Endothelial cell of umbilical vein (primary cell): ENCODE data around the gene PCDHB10. TPM values are rescaled to one million over a fixed set of nuclear protein-coding genes. Genes with fewer than 3 reads are reported as not detected.

Experiments used
- BruUV-seq: library from RNA; stranded (reverse); fragments of 400-500 nt; replicated peaks from 2 replicates; lab custom pipeline; 2021; lab: Mats Ljungman, UMichigan
- CTCF ChIA-PET: fragments of 300-600, 350-600 bp; sonication (Branson Sonifier 250); formaldehyde crosslinking; loops from one replicate; lab custom pipeline; 2021; ENCODE audit warnings: antibody characterized with exemption, inconsistent platforms; lab: Charles Lee
- POLR2A ChIA-PET: fragments of 300-600, 350-600 bp; sonication (Branson Sonifier 250); formaldehyde crosslinking; loops from one replicate; lab custom pipeline; 2021; ENCODE audit warnings: antibody characterized with exemption, inconsistent platforms; lab: Charles Lee
- DNase-seq: peaks from one replicate; pipeline ENCODE4 v3.0.0-alpha.2; 2011; ENCODE audit warnings: low read depth, low spot score
- FAIRE-seq: peaks from 2 replicates; lab custom pipeline; 2011; peaks lifted over from hg19 to GRCh38; lab: Jason Lieb, UNC
- H2AFZ ChIP-seq: 2 replicates; pipeline ENCODE4 v1.6.0; 2012; ENCODE audit warnings: low read depth, low read length, control low read depth, inconsistent platforms
- H3K27ac ChIP-seq: 2 replicates; pipeline ENCODE4 v1.5.1; 2011; ENCODE audit warnings: low read depth, mild to moderate bottlenecking, control low read depth, low read length, moderate library complexity; ENCODE audit not compliant: insufficient read depth
- H3K27me3 ChIP-seq, 2 experiments: 2 replicates each; pipeline versions ENCODE4 v1.6.0 to v1.6.1; 2011; ENCODE audit warnings: low read length in 2 of 2, mixed read lengths in 1 of 2; ENCODE audit not compliant: control insufficient read depth in 2 of 2, insufficient read depth in 2 of 2
- H3K36me3 ChIP-seq, 2 experiments: 2 replicates in 1 of 2; 3 replicates in 1 of 2; pipeline ENCODE4 v1.5.1; 2011; ENCODE audit warnings: low read length in 2 of 2, mild to moderate bottlenecking in 1 of 2, moderate library complexity in 1 of 2; ENCODE audit not compliant: control insufficient read depth in 2 of 2, insufficient read depth in 2 of 2; ENCODE audit errors: extremely low read depth in 1 of 2
- H3K4me1 ChIP-seq: 3 replicates; pipeline ENCODE4 v1.5.1; 2011; ENCODE audit warnings: mild to moderate bottlenecking, low read length; ENCODE audit not compliant: control insufficient read depth, insufficient read depth; ENCODE audit errors: extremely low read depth
- H3K4me2 ChIP-seq: 2 replicates; pipeline ENCODE4 v1.6.1; 2011; ENCODE audit warnings: low read length, control low read depth, mixed read lengths; ENCODE audit not compliant: insufficient read depth
- H3K4me3 ChIP-seq, 3 experiments: fragments of 200-600 bp in 1 of 3; sonication (generic), shearing (Covaris generic) in 1 of 3; replicated peaks in 1 of 3; 2 replicates each; pipeline ENCODE4 v1.5.1; 2011 to 2016; ENCODE audit warnings: control low read depth in 3 of 3, low read length in 3 of 3, mild to moderate bottlenecking in 2 of 3, inconsistent platforms in 1 of 3, low read depth in 1 of 3, moderate library complexity in 1 of 3; ENCODE audit not compliant: insufficient read depth in 1 of 3
- H3K79me2 ChIP-seq: 2 replicates; pipeline ENCODE4 v1.6.0; 2012; ENCODE audit warnings: low read length, inconsistent platforms; ENCODE audit not compliant: control insufficient read depth, insufficient read depth
- H3K9ac ChIP-seq: replicated peaks from 2 replicates; pipeline ENCODE3; 2011; ENCODE audit warnings: low read length, control low read depth; ENCODE audit not compliant: insufficient read depth; ENCODE audit errors: extremely low read depth
- H3K9me1 ChIP-seq: replicated peaks from 3 replicates; pipeline ENCODE4 v1.6.0; 2011; ENCODE audit warnings: mild to moderate bottlenecking, low read length; ENCODE audit not compliant: control insufficient read depth, insufficient read depth; ENCODE audit errors: extremely low read depth
- H3K9me3 ChIP-seq: replicated peaks from 2 replicates; pipeline ENCODE4 v1.5.1; 2012; ENCODE audit warnings: low read length, inconsistent platforms; ENCODE audit not compliant: control insufficient read depth, insufficient read depth
- H4K20me1 ChIP-seq: replicated peaks from 2 replicates; pipeline ENCODE3; 2011; ENCODE audit warnings: mild to moderate bottlenecking, low read length; ENCODE audit not compliant: control insufficient read depth, insufficient read depth; ENCODE audit errors: extremely low read depth
- EZH2 ChIP-seq: IDR thresholded peaks from 2 replicates; pipeline ENCODE4 v1.6.1; 2012; ENCODE audit warnings: borderline replicate concordance, low read depth, mild to moderate bottlenecking, moderate library complexity, low read length, inconsistent platforms; ENCODE audit not compliant: severe bottlenecking
- FOS ChIP-seq: IDR thresholded peaks from 2 replicates; pipeline ENCODE4 v1.6.1; 2011; ENCODE audit warnings: mild to moderate bottlenecking, low read length, moderate library complexity, borderline replicate concordance; ENCODE audit not compliant: insufficient read depth
- GATA2 ChIP-seq: IDR thresholded peaks from 2 replicates; pipeline ENCODE4 v1.7.0; 2011; ENCODE audit warnings: low read depth, mild to moderate bottlenecking, moderate library complexity, mixed read lengths, low read length; ENCODE audit not compliant: insufficient read length, insufficient read depth
- JUN ChIP-seq: IDR thresholded peaks from 2 replicates; pipeline ENCODE4 v1.6.1; 2011; ENCODE audit warnings: borderline replicate concordance, low read depth; ENCODE audit not compliant: insufficient read length, insufficient read depth
- MYC ChIP-seq: IDR thresholded peaks from one replicate; pipeline ENCODE4 v1.6.1; 2011; ENCODE audit warnings: mild to moderate bottlenecking, low read depth, low read length
- POLR2A ChIP-seq: IDR thresholded peaks from 2 replicates; pipeline ENCODE4 v1.6.1; 2012; ENCODE audit warnings: low read depth, mild to moderate bottlenecking, control low read depth, low read length
- POLR2AphosphoS5 ChIP-seq: IDR thresholded peaks from 2 replicates; pipeline ENCODE4 v1.6.1; 2012; ENCODE audit warnings: low read depth, mild to moderate bottlenecking, control low read depth, low read length, moderate library complexity; ENCODE audit not compliant: insufficient read depth
- dilution Hi-C: fragments of 300-500 bp; cut with MboI; formaldehyde crosslinking; loops from one replicate; pipeline ENCODE4 v1.15.0; 2019; ENCODE audit warnings: low sequenced_read_pairs; ENCODE audit not compliant: extremely low pct_ligation_motif_present
- intact Hi-C: fragments of 100-400 bp; cut with micrococcal nuclease; formaldehyde crosslinking; loops from one replicate; pipeline ENCODE4 v1.10.0; 2022
- polyA plus RNA-seq, 4 experiments: library from polyadenylated mRNA; depleted of rRNA in 3 of 4; stranded (reverse) in 3 of 4; unstranded in 1 of 4; fragments of >200 nt; gene quantifications; 2 replicates each; pipeline versions ENCODE4 v1.2.1 to v1.2.3, GENCODE V29; 2011 to 2012; ENCODE audit warnings: missing spikeins in 1 of 4
- total RNA-seq: library from RNA; stranded (reverse); gene quantifications from 2 replicates; pipeline ENCODE4 v1.2.3, GENCODE V29; 2021
- TF ChIP-seq, protein P1 (sequence below), 2 donors: IDR thresholded peaks; 1 replicate in 1 of 2; 2 replicates in 1 of 2; pipeline ENCODE4 v1.5.1; 2011; ENCODE audit warnings: low read length in 2 of 2, mild to moderate bottlenecking in 2 of 2, moderate library complexity in 2 of 2, control low read depth in 1 of 2, inconsistent platforms in 1 of 2, low read depth in 1 of 2; ENCODE audit not compliant: insufficient read depth in 1 of 2; ENCODE audit errors: extremely low read depth in 1 of 2
- TF ChIP-seq, protein P2 (sequence below): IDR thresholded peaks from 2 replicates; pipeline ENCODE4 v1.6.1; 2011; ENCODE audit not compliant: insufficient read depth, insufficient read length

Gene PCDHB10
- total and polyA plus RNA-seq, 2 donors (not counting 3 experiments of a cell fraction or from before 2014, with no cell fraction given): 0.51 to 0.62 TPM

DNA sequence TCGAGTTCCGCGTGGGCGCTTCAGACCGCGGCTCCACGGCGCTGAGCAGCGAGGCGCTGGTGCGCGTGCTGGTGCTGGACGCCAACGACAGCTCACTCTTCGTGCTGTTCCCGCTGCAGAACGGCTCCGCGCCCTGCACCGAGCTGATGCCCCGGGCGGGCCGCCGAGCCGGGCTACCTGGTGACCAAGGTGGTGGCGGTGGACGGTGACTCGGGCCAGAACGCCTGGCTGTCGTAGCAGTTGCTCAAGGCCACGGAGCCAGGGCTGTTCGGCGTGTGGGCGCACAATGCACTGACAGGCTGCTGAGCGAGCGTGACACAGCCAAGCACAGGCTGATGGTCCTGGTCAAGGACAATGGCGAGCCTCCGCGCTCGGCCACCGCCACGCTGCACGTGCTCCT is 49.3 kb downstream of the PCDHB10 start:
- ChIA-PET POLR2A (no interaction called here), CTCF (no interaction called here)
- Histone ChIP-seq H3K79me2 (no peaks in the 10 kb centered on the region), H3K4me1 (no peaks in the 10 kb centered on the region), H4K20me1 (no peaks in the 10 kb centered on the region), H3K9me3 (no peaks in the 10 kb centered on the region), H3K9me1 (no peaks in the 10 kb centered on the region), H3K27me3 (peaks cover 0 to 3% of the 10 kb centered on the region in 2 experiments), H3K4me2 (no peak overlapping the region), H3K27ac (no peak overlapping the region), H2AFZ (no peak overlapping the region), H3K36me3 (no peaks in the 10 kb centered on the region), H3K9ac (no peak overlapping the region), H3K4me3 (no peak overlapping the region)
- intact Hi-C loops (no loop called here), dilution Hi-C loops (no loop called here)
- TF ChIP-seq EZH2: no peak
- TF ChIP-seq POLR2A: no peak
- TF ChIP-seq, protein P1, sequence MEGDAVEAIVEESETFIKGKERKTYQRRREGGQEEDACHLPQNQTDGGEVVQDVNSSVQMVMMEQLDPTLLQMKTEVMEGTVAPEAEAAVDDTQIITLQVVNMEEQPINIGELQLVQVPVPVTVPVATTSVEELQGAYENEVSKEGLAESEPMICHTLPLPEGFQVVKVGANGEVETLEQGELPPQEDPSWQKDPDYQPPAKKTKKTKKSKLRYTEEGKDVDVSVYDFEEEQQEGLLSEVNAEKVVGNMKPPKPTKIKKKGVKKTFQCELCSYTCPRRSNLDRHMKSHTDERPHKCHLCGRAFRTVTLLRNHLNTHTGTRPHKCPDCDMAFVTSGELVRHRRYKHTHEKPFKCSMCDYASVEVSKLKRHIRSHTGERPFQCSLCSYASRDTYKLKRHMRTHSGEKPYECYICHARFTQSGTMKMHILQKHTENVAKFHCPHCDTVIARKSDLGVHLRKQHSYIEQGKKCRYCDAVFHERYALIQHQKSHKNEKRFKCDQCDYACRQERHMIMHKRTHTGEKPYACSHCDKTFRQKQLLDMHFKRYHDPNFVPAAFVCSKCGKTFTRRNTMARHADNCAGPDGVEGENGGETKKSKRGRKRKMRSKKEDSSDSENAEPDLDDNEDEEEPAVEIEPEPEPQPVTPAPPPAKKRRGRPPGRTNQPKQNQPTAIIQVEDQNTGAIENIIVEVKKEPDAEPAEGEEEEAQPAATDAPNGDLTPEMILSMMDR (IDR thresholded peaks at IDR 0.05; ENCODE audit: extremely low read depth in 1 of 2, insufficient read depth in 1 of 2, low read depth in 1 of 2, low read length in 2 of 2): no peak
- TF ChIP-seq FOS: no peak
- TF ChIP-seq GATA2: no peak
- no peak for TF ChIP-seq JUN
- TF ChIP-seq, protein P2, sequence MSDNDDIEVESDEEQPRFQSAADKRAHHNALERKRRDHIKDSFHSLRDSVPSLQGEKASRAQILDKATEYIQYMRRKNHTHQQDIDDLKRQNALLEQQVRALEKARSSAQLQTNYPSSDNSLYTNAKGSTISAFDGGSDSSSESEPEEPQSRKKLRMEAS: no peak
- TF ChIP-seq POLR2AphosphoS5: no peak
- no peak for TF ChIP-seq MYC
- no TSS peak for BruUV-seq
- DNase-seq: no peak
- FAIRE-seq: no peak

Other genes starting within 250 kb of the PCDHB10 start
Only the 30 nearest of the 37 such genes appear.
- gene PCDHB1, start 141.0 kb upstream of the PCDHB10 start, total RNA-seq: not detected in 2 replicates
- not detected in 2 replicates for gene PCDHB1, start 141.0 kb upstream of the PCDHB10 start, polyA plus RNA-seq
- 0.23 and 0.58 TPM in 2 replicates for gene PCDHB2, start 97.7 kb upstream of the PCDHB10 start, total RNA-seq
- 0.40 and 0.57 TPM in 2 replicates for gene PCDHB2, start 97.7 kb upstream of the PCDHB10 start, polyA plus RNA-seq
- gene PCDHB3, start 91.9 kb upstream of the PCDHB10 start, total RNA-seq: not detected in 2 replicates
- 0.11 and 0.22 TPM in 2 replicates for gene PCDHB3, start 91.9 kb upstream of the PCDHB10 start, polyA plus RNA-seq
- 0.21 TPM in 1 of 2 replicates, not detected in the other for gene PCDHB4, start 70.5 kb upstream of the PCDHB10 start, total RNA-seq
- 0.10 and 0.11 TPM in 2 replicates for gene PCDHB4, start 70.5 kb upstream of the PCDHB10 start, polyA plus RNA-seq
- 0.27 and 0.28 TPM in 2 replicates for gene PCDHB5, start 57.1 kb upstream of the PCDHB10 start, total RNA-seq
- 0.49 and 0.80 TPM in 2 replicates for gene PCDHB5, start 57.1 kb upstream of the PCDHB10 start, polyA plus RNA-seq
- gene PCDHB6, start 42.3 kb upstream of the PCDHB10 start, total RNA-seq: not detected in 2 replicates
- 0.03 and 0.04 TPM in 2 replicates for gene PCDHB6, start 42.3 kb upstream of the PCDHB10 start, polyA plus RNA-seq
- gene PCDHB7, start 19.7 kb upstream of the PCDHB10 start, total RNA-seq: 0.27 and 0.48 TPM in 2 replicates
- 0.54 and 0.57 TPM in 2 replicates for gene PCDHB7, start 19.7 kb upstream of the PCDHB10 start, polyA plus RNA-seq
- gene PCDHB8, start 14.6 kb upstream of the PCDHB10 start, total RNA-seq: 0.53 TPM in 1 of 2 replicates, not detected in the other
- gene PCDHB8, start 14.6 kb upstream of the PCDHB10 start, polyA plus RNA-seq: 0.11 and 0.25 TPM in 2 replicates
- gene PCDHB16, start 10.0 kb upstream of the PCDHB10 start, total RNA-seq: 0.12 and 0.22 TPM in 2 replicates
- 0.18 and 0.33 TPM in 2 replicates for gene PCDHB16, start 10.0 kb upstream of the PCDHB10 start, polyA plus RNA-seq
- 0.16 and 0.20 TPM in 2 replicates for gene PCDHB9, start 5.2 kb upstream of the PCDHB10 start, total RNA-seq
- gene PCDHB9, start 5.2 kb upstream of the PCDHB10 start, polyA plus RNA-seq: 0.14 and 0.29 TPM in 2 replicates
- gene PCDHB11, start 7.3 kb downstream of the PCDHB10 start, total RNA-seq: 0.16 and 0.18 TPM in 2 replicates
- 0.11 and 0.13 TPM in 2 replicates for gene PCDHB11, start 7.3 kb downstream of the PCDHB10 start, polyA plus RNA-seq
- 0.18 and 0.20 TPM in 2 replicates for gene PCDHB12, start 16.4 kb downstream of the PCDHB10 start, total RNA-seq
- 0.36 and 0.41 TPM in 2 replicates for gene PCDHB12, start 16.4 kb downstream of the PCDHB10 start, polyA plus RNA-seq
- gene PCDHB13, start 21.6 kb downstream of the PCDHB10 start, total RNA-seq: 0.65 and 0.77 TPM in 2 replicates
- 0.57 and 0.64 TPM in 2 replicates for gene PCDHB13, start 21.6 kb downstream of the PCDHB10 start, polyA plus RNA-seq
- gene PCDHB14, start 31.0 kb downstream of the PCDHB10 start, total RNA-seq: 0.55 and 1.0 TPM in 2 replicates
- 0.72 and 0.73 TPM in 2 replicates for gene PCDHB14, start 31.0 kb downstream of the PCDHB10 start, polyA plus RNA-seq
- 0.55 and 0.69 TPM in 2 replicates for gene PCDHB15, start 53.0 kb downstream of the PCDHB10 start, total RNA-seq
- gene PCDHB15, start 53.0 kb downstream of the PCDHB10 start, polyA plus RNA-seq: 0.51 and 0.55 TPM in 2 replicates
- gene SLC25A2, start 111.7 kb downstream of the PCDHB10 start, total RNA-seq: 0.39 and 0.46 TPM in 2 replicates
- not detected in 2 replicates for gene SLC25A2, start 111.7 kb downstream of the PCDHB10 start, polyA plus RNA-seq
- 55.0 and 62.0 TPM in 2 replicates for gene TAF7, start 128.4 kb downstream of the PCDHB10 start, total RNA-seq
- gene TAF7, start 128.4 kb downstream of the PCDHB10 start, polyA plus RNA-seq: 14.2 and 21.8 TPM in 2 replicates
- gene PCDHGA1, start 138.2 kb downstream of the PCDHB10 start, total RNA-seq: 0.22 and 0.30 TPM in 2 replicates
- gene PCDHGA1, start 138.2 kb downstream of the PCDHB10 start, polyA plus RNA-seq: 0.44 and 0.45 TPM in 2 replicates
- 0.58 and 1.2 TPM in 2 replicates for gene PCDHGA2, start 146.4 kb downstream of the PCDHB10 start, total RNA-seq
- 1.9 and 2.0 TPM in 2 replicates for gene PCDHGA2, start 146.4 kb downstream of the PCDHB10 start, polyA plus RNA-seq
- 1.1 and 1.2 TPM in 2 replicates for gene PCDHGA3, start 151.5 kb downstream of the PCDHB10 start, total RNA-seq
- gene PCDHGA3, start 151.5 kb downstream of the PCDHB10 start, polyA plus RNA-seq: 0.88 and 1.2 TPM in 2 replicates
- 0.58 and 0.62 TPM in 2 replicates for gene PCDHGB1, start 157.7 kb downstream of the PCDHB10 start, total RNA-seq
- gene PCDHGB1, start 157.7 kb downstream of the PCDHB10 start, polyA plus RNA-seq: 0.39 and 0.48 TPM in 2 replicates
- 3.0 TPM in 2 replicates for gene PCDHGA4, start 162.7 kb downstream of the PCDHB10 start, total RNA-seq
- gene PCDHGA4, start 162.7 kb downstream of the PCDHB10 start, polyA plus RNA-seq: 2.4 and 2.6 TPM in 2 replicates
- gene PCDHGB2, start 167.6 kb downstream of the PCDHB10 start, total RNA-seq: 1.9 and 2.9 TPM in 2 replicates
- 1.1 TPM in 2 replicates for gene PCDHGB2, start 167.6 kb downstream of the PCDHB10 start, polyA plus RNA-seq
- 0.78 and 0.93 TPM in 2 replicates for gene PCDHGA5, start 171.8 kb downstream of the PCDHB10 start, total RNA-seq
- gene PCDHGA5, start 171.8 kb downstream of the PCDHB10 start, polyA plus RNA-seq: 0.36 and 0.51 TPM in 2 replicates
- 1.7 and 2.0 TPM in 2 replicates for gene PCDHGB3, start 177.9 kb downstream of the PCDHB10 start, total RNA-seq
- gene PCDHGB3, start 177.9 kb downstream of the PCDHB10 start, polyA plus RNA-seq: 1.4 and 1.8 TPM in 2 replicates
- 2.7 and 2.9 TPM in 2 replicates for gene PCDHGA6, start 181.5 kb downstream of the PCDHB10 start, total RNA-seq
- gene PCDHGA6, start 181.5 kb downstream of the PCDHB10 start, polyA plus RNA-seq: 2.6 and 2.7 TPM in 2 replicates
- gene PCDHGA7, start 190.4 kb downstream of the PCDHB10 start, total RNA-seq: 1.5 and 1.8 TPM in 2 replicates
- gene PCDHGA7, start 190.4 kb downstream of the PCDHB10 start, polyA plus RNA-seq: 0.68 and 0.84 TPM in 2 replicates
- 4.4 and 6.5 TPM in 2 replicates for gene PCDHGB4, start 195.3 kb downstream of the PCDHB10 start, total RNA-seq
- gene PCDHGB4, start 195.3 kb downstream of the PCDHB10 start, polyA plus RNA-seq: 6.9 and 8.1 TPM in 2 replicates
- 0.53 and 0.95 TPM in 2 replicates for gene PCDHGA8, start 200.3 kb downstream of the PCDHB10 start, total RNA-seq
- 0.43 and 0.44 TPM in 2 replicates for gene PCDHGA8, start 200.3 kb downstream of the PCDHB10 start, polyA plus RNA-seq
- gene PCDHGB5, start 205.6 kb downstream of the PCDHB10 start, total RNA-seq: 11.4 and 14.4 TPM in 2 replicates
- 7.9 and 10.1 TPM in 2 replicates for gene PCDHGB5, start 205.6 kb downstream of the PCDHB10 start, polyA plus RNA-seq